Measurements from ENCODE around the gene WDR41.
A peak's percentile ranks its signal among the peaks of the same experiment; 100 is the strongest.
"Not testable (repeated sequence)": the region's sequence is repeated elsewhere in the genome, so short reads cannot be mapped to it uniquely, and the experiment has no call there.

Gene WDR41

DNA sequence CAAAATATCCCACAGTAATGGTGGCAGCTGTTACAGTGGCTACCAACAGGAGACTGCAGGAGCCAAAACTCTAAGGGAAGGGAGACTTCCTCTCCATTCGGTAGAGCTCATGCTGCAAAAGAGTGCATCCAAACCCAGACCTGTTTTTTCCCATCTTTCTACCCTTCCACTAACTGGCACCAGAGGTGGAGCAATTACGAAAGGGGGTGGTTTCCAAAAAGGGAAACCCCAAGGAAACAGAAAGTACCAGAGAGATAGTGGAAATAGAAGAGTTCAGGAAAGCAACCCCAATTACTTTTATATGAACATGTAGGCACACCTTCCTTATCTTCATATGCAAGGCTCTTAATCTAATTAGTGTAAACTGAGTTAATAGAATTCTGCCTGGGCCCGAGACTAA is 7.3 kb upstream of the WDR41 start:
- TF ChIP-seq, protein P1, sequence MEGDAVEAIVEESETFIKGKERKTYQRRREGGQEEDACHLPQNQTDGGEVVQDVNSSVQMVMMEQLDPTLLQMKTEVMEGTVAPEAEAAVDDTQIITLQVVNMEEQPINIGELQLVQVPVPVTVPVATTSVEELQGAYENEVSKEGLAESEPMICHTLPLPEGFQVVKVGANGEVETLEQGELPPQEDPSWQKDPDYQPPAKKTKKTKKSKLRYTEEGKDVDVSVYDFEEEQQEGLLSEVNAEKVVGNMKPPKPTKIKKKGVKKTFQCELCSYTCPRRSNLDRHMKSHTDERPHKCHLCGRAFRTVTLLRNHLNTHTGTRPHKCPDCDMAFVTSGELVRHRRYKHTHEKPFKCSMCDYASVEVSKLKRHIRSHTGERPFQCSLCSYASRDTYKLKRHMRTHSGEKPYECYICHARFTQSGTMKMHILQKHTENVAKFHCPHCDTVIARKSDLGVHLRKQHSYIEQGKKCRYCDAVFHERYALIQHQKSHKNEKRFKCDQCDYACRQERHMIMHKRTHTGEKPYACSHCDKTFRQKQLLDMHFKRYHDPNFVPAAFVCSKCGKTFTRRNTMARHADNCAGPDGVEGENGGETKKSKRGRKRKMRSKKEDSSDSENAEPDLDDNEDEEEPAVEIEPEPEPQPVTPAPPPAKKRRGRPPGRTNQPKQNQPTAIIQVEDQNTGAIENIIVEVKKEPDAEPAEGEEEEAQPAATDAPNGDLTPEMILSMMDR (IDR thresholded peaks at IDR 0.05; ENCODE audit: low read length, missing control alignments): no peak
- no peak overlapping the region for H3K4me3 ChIP-seq (replicated peaks; ENCODE audit: low read depth, low read length)
- no peak for DNase-seq (ENCODE audit: low read depth)

DNA sequence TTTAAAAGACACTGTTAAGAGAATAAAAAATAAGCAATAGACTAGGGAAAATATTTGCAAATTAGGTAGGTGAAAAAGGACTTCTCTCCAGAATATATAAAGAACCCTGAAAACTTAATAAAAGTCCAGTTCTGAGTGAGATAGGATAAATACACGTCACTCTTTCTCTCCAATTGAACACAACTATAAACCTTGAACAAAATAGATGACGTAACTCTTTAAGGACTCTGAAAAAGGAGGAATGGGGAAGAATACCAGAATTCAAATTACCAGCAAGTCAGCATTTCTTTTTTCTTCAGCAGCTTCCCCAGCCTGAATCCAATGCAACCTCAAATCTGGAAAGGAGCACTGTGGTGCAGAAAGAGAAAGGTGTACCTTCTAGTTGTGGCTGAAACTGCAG is 6.8 kb upstream of the WDR41 start:
- TF ChIP-seq, protein P1 (IDR thresholded peaks at IDR 0.05; ENCODE audit: low read length, missing control alignments): no peak
- no peak overlapping the region for H3K4me3 ChIP-seq (replicated peaks; ENCODE audit: low read depth, low read length)
- DNase-seq (ENCODE audit: low read depth): no peak

DNA sequence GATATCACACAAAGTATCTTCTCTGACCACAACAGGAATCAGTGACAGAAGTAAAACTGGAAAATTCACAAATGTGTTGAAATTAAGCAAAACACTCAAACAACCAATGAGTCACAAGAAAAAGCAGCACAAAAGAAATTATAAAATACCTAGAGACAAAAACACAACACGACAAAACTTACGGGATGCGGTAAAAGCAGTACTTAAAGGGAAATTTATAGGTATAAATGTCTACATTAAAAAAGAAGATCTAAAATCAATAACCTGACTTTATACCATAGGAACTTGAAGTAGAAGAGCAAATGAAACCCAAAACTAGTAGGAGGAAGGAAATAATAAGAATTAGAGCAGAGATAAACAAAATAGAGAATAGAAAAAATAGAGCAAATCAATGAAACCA is 2.8 kb upstream of the WDR41 start:
- TF ChIP-seq, protein P1 (IDR thresholded peaks at IDR 0.05; ENCODE audit: low read length, missing control alignments): no peak
- no peak overlapping the region for H3K4me3 ChIP-seq (replicated peaks; ENCODE audit: low read depth, low read length)
- no peak for DNase-seq (ENCODE audit: low read depth)

DNA sequence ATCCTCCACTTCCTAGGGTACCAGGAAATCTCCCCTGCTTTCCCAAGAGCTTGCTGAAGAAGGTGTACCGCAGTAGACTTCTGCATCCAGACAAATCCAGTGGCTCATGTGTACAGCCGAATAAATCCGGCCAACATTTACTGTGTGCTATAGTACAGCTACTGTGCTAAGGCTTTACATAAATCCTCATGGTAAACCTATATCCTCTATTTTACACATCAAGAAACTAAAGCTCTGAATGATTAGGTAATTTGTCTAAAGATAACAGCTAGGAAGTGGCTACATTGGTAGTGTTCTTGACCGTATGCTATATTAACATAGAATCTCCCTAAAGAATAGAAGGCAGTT is 511 bp upstream of the WDR41 start:
- TF ChIP-seq, protein P1 (IDR thresholded peaks at IDR 0.05; ENCODE audit: low read length, missing control alignments): no peak
- DNase-seq (ENCODE audit: low read depth): no peak
- peak overlapping the region; percentile 84 for H3K4me3 ChIP-seq (replicated peaks; ENCODE audit: low read depth, low read length)

DNA sequence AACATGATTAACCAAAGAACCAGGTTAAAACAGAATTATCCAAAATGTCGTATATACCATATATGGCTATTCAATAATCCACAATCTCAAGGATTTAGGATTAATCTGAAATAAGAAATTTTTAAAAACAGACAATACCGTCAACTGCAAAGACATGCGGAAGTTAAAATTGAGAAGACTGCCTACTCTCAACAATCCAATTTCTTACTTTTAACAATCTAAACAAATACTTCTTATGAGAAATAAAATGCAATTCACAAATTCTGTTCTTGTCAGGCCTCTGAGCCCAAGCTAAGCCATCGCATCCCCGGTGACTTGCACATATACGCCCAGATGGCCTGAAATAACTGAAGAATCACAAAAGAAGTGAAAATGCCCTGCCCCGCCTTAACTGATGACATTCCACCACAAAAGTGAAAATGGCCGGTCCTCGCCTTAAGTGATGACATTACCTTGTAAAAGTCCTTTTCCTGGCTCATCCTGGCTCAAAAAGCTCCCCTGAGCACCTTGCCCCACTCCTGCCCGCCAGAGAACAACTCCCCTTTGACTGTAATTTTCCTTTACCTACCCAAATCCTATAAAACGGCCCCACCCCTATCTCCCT is 1.3 kb downstream of the WDR41 start:
- peak; percentile 21 for DNase-seq (ENCODE audit: low read depth)
- H3K4me3 ChIP-seq (replicated peaks; ENCODE audit: low read depth, low read length): peak overlapping the region; percentile 84

DNA sequence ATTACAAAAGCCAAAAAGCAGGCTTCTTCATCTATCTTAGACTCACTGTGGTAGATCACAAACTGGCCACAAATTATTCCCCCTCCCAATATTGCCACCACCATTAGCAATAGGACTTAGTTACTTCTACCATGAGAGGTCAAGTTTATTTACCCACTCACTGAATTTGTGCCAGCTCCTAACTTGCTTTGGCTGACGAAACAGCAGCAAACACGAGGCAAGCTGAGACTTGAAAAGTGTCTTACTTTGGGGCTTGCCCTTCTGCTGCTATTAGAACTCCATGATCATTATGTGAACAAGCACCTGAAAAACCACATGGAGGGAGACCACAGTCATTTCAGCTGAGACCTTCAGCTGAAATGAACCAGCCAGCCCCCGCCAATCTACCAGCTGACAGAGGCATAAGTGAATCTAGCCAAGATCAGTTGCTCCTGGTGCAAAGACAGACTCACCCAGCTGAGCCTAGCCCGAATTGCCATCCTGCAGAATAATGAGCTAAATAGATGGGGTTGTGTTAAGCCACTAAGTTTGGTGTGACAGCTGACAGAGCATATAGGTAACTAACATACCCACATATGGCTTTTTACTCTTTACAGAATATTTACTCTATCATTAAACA is 5.7 kb downstream of the WDR41 start:
- DNase-seq (ENCODE audit: low read depth): no peak
- TF ChIP-seq, protein P1 (IDR thresholded peaks at IDR 0.05; ENCODE audit: low read length, missing control alignments): no peak
- H3K4me3 ChIP-seq (replicated peaks; ENCODE audit: low read depth, low read length): no peak overlapping the region

DNA sequence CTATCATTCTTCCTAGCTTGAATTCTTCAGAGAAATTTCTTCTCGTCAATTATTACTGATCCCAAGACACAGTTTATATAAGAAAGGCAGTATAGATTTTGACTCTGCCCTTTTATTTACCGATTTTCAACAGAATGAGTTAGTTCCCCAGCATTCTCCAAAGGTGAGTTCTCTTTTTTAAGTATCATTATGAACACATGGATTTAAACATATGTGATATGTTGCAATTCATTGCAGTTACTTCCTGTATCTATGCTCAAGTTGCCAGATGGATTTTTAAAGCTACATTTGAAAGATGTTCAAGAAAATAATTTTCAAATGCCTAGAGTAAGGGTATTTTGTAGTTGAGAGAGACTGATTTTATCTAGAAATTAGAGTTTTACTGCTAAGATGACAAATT is 8.4 kb downstream of the WDR41 start:
- TF ChIP-seq, protein P1 (IDR thresholded peaks at IDR 0.05; ENCODE audit: low read length, missing control alignments): no peak
- DNase-seq (ENCODE audit: low read depth): no peak
- H3K4me3 ChIP-seq (replicated peaks; ENCODE audit: low read depth, low read length): no peak overlapping the region

DNA sequence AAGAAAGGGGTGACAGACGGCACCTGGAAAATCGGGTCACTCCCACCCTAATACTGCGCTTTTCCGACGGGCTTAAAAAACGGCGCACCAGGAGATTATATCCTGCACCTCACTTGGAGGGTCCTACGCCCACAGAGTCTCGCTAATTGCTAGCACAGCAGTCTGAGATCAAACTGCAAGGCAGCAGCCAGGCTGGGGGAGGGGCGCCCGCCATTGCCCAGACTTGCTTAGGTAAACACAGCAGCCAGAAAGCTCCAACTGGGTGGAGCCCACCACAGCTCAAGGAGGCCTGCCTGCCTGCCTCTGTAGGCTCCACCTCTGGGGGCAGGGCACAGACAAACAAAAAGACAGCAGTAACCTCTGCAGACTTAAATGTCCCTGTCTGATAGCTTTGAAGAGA is 17.1 kb downstream of the WDR41 start:
- H3K4me3 ChIP-seq (replicated peaks; ENCODE audit: low read depth, low read length); DNase-seq (ENCODE audit: low read depth): not testable (repeated sequence)

DNA sequence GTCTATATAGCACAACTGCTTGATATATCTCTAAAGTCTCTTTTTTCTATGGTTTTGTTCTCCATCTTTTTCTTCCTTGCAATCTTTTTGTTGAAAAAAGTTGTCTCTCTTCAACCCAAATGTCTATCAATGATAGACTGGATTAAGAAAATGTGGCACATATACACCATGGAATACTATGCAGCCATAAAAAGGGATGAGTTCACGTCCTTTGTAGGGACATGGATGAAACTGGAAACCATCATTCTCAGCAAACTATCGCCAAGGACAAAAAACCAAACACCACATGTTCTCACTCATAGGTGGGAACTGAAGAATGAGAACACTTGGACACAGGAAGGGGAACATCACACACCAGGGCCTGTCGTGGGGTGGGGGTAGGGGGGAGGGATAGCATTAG is 23.2 kb downstream of the WDR41 start:
- DNase-seq (ENCODE audit: low read depth); H3K4me3 ChIP-seq (replicated peaks; ENCODE audit: low read depth, low read length): not testable (repeated sequence)
